GF-D8 (cell line): Measurements from ENCODE around the gene ORM2.
"Not testable (repeated sequence)": the region's sequence is repeated elsewhere in the genome, so short reads cannot be mapped to it uniquely, and the experiment has no call there.

Experiments used
- DNase-seq: peaks from one replicate; lab custom pipeline; 2025; lab: John Stamatoyannopoulos, UW

The ORM2 gene

DNA sequence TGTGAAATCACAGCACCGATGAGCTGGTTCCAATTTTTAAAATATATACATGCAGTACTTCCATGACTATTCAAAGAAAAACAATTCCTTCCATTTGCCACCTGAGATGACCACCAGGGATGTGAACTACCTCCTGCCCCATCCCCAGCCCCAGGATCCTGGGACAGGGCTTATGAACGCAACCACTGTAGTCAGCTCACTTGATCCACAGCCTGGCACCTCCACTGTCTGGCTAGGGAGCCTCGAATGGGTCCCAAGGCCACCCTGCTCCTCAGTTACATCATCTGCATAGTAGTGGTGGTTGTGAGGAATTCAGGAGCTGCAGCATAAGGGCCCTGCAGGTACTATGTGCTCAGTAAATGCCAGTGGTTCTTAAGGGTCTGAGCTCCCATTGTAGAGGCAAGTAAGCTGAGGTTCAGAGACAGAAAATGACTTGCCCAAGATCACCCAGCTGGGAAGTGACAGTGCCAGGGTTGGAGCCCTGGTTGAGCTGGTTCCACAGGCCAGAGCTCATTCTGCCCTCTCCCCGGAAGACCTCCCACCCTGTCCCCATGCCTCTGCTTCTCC lies 2.9 kb downstream of the ORM2 start:
- DNase-seq = not testable (repeated sequence)

GRCh38 chr9:114333718-114334117 lies 4.0 kb downstream of the ORM2 start:
- not testable (repeated sequence) for DNase-seq

GRCh38 chr9:114334490-114334889 lies 4.8 kb downstream of the ORM2 start:
- no peak for DNase-seq

GRCh38 chr9:114335745-114336144 lies 6.1 kb downstream of the ORM2 start:
- DNase-seq = no peak

- DNase-seq = no peak
These were observed 6.5 kb downstream of the ORM2 start for GRCh38 chr9:114336157-114336556.

DNA sequence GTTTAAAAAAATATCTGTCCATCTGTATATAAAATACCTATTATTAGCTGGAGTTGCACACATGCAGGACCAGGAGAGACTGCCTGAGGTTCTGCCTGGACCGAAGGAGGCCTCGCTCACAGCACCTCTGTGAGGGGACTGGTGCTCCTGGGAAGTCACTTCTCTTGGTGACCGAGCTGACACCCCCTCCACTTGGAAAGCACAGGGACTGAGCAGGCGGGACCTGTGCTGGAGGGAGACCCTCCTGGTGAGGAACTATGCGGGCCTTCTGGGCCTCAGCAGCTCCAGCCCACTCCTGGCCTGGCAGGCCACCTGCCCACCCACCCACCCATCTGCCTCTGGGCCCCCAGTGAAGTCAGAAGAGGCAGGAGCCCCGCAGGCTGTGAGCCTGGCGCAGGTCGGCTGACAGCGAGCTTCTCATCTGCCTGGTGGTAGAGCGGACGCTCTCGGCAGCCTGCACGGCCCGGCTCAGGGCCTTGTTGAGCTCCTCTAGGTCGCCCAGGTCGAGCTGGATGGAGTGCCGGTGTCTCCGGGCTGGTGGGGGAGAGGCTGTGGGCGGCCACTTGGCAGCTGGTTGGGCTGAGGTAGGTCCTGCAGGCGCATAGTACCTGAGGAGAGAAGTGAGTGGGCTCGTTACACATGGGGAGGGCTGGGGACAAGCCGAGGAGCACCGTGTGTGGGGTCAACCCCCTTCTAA lies 7.2 kb downstream of the ORM2 start:
- no peak for DNase-seq

GRCh38 chr9:114338187-114338586 lies 8.5 kb downstream of the ORM2 start:
- no peak for DNase-seq

DNA sequence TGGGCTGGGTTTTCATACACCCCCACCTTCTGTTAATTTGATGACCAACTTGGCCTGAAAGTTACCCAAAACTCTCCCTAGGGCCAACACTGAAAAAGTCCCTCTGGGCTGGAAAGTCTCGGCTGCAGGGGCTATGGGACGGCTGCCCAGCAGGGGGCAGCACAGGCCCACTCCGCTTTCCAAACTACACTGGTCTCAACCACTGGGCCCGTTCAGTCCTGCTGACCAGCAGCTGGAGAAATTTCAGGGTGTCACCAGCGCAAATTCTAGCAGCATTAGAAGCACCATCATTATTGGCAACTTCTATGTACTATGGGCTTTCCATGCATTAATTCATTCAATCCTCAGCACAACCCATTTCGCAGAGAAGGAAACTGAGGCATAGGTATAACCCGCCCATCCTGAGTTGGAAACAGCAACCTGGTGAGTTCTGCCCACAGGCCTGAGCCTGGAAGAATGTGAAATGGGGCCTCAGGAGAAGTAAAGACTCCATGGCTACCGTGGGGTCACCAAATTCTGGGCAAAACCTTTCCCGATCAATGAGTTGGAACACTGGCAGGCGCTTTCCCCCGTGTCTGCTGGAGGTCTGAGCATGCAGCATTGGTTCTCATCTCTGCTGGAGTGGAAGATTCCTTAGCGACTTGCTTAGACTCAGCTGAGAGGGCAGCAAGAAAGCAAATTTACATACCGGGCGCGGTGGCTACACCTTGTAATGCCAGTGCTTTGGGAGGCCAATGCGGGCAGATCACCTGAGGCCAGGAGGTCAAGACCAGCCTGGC lies 9.7 kb downstream of the ORM2 start:
- no peak for DNase-seq

- no peak for DNase-seq
These were observed 11.6 kb downstream of the ORM2 start for GRCh38 chr9:114341152-114341830.

GRCh38 chr9:114341991-114342390 lies 12.3 kb downstream of the ORM2 start:
- no peak for DNase-seq

GRCh38 chr9:114342755-114343440 lies 13.2 kb downstream of the ORM2 start:
- DNase-seq = no peak

DNA sequence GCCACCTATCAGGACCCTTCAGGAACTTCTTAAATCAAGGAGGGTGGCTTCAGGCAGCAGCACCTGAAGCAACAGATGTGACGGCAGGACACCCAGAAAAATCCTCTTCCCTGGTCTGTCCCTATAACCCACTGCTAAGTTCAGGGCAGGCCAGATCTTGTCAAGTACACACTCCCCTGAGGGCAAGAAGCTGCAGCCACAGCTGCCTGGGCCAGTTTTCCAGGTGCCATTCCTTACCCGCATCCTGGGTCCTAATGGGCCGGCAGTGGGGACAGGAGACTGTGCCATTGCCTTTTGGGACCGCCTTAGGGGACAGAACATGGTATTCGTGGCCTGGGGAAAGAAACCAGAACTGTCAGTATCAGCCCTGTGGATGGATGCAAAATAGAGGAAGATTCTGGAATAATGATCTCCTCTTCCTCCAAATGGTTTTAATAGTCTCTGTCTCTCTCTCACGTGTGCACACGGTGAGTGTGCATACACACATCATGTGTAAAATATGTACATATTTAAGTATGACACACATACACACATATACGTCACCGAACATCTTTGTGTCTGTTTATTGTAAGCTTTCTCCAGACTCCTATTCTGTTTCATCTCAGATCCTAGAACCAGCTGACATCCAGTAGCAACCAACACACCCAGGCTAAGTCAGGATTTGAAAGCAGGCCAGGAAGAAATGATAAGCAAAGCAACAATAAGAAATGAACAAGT lies 14.0 kb downstream of the ORM2 start:
- no peak for DNase-seq

DNA sequence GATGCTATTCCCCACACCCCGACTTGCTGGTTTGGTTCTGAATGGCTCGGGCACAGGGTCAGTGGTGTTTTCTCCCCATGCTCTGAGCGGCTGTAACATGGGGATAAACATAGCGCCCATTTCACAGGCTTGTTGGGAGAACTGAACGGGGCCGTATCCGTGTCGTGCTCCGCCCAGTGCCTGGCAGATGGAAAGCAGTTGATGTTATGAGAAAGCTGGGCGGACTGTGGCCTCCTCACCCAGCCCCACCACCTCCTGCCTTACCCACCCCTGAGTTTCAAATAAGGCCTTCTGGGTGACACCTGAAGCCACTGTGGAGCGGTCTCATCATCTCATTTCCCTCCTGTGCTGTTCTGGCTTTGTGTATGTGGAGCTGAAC lies 14.5 kb downstream of the ORM2 start:
- no peak for DNase-seq

- no peak for DNase-seq
These were observed 15.0 kb downstream of the ORM2 start for GRCh38 chr9:114344692-114345091.

- DNase-seq = no peak
These were observed 15.9 kb downstream of the ORM2 start for GRCh38 chr9:114345493-114346065.

DNA sequence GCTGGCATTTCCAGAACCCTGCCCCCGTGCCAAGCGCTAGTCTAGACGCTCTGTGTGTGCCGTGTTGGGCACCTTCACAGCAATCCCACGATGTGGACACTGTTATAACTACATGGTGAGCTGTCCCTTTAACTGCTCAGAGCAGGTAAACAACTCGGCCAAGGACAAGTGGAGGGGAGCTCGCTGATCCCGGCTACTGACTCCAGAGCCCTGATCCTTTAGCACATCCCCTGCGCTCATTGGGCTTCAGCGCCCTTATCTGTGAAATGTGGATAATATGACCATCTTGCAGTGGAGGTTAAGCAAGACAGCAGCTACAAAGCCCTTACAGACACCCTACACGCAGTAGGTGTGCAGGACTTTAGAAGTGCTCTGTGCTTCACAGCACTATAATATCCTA lies 16.5 kb downstream of the ORM2 start:
- no peak for DNase-seq

DNA sequence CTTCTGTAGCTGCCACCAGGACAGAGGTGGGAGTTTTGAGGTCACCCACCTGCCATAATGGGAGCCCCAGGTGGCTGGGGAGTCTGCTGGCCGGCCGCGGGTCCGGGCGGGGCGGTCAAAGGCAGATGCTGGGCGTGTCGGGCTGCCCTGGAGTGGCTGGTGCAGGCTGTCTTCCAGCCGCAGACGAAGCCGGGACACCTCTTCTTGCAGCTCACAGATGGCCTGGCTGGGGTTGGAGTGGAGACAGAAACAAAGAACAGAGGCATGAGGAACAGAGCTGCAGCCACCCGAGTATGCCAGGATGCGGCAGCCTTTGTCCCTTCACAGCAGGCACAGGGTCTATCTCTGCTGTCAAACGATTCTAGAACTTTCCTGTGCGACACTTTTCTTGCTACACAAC lies 18.0 kb downstream of the ORM2 start:
- no peak for DNase-seq

DNA sequence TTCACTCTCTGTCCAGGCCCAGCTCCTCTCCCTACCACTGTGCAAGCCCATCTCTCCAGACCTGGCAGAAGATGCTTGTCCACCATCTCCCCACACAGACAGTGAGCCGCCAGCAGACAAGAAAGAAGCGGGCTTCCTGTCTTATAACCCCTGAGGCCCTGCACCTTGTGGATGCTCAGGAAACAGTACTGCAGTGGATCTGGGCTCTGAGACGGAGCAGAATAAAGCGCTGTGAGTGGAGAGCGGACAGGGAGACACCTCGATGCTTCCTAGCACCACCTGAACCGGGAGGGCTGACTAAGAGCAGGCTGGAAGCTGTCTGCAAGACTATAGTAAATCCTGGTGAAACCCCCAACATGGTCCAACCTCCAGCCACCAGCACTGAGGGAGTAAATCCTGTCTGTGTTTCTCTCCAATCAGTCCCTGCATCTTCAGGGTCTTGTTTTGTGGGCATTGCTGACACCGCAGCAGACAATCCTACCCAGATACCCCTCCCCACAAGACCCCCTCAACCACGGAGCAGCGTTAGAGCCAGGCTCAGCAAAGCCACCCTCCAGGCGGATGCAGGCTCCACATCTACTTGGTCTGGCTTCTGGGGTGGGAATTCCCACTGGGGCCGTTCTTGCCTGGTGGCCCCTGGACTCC lies 18.7 kb downstream of the ORM2 start:
- DNase-seq = no peak

DNA sequence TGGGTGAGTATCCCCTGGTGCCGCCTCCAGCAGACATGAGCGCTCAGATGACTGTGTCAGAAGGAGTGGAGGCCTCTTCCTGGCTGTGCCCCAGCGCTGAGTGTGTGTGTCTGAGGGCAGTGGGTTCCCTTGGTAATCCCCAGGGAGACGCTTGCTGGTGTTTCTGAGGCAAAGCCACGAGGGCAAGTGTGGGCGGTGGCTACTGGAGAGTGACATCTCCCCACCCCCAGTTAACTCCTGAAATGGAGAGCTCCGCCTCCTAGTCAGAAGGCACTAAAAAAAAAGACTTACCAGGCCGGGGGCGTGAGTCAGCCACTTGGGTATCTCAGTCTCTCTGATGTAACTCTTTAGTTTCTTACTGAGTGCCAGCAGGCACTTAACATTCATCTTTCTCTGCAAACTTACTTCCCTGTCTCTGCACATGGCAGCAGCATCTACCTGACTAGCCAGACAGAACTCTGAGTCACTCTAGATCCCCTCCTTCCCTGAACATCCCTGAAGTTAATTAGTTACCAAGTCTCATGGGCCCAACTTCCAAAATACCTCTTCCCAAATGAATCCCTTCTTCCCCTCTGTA lies 19.3 kb downstream of the ORM2 start:
- DNase-seq = peak; percentile 97
